ENCODE data around the gene EIF2D.

Gene EIF2D

GRCh38 chr1:206558794-206559671 is 53.2 kb downstream of the EIF2D start:
- Mint-ChIP-seq H3K9me3 (no peaks in the 10 kb centered on the region), H3K27ac (no peak overlapping the region), H3K4me1 (peaks cover 63% of the 10 kb centered on the region), H3K4me3 (peak overlapping the region; percentile 81), H3K36me3 (ENCODE audit: low read depth) (no peaks in the 10 kb centered on the region), H3K27me3 (ENCODE audit: low read depth, poor library complexity) (peaks cover 12% of the 10 kb centered on the region)
- DNase-seq, result no peak
- TF ChIP-seq CTCF (IDR thresholded peaks at IDR 0.05), result no peak

- Mint-ChIP-seq H3K9me3 (no peaks in the 10 kb centered on the region), H3K27ac (no peak overlapping the region), H3K27me3 (ENCODE audit: low read depth, poor library complexity) (peaks cover 17% of the 10 kb centered on the region), H3K36me3 (ENCODE audit: low read depth) (no peaks in the 10 kb centered on the region), H3K4me1 (peaks cover 56% of the 10 kb centered on the region), H3K4me3 (peak overlapping the region; percentile 81)
- no peak for DNase-seq
- no peak for TF ChIP-seq CTCF (IDR thresholded peaks at IDR 0.05)
Observed at GRCh38 chr1:206557636-206558473, 54.4 kb downstream of the EIF2D start.

- Mint-ChIP-seq H3K27me3 (ENCODE audit: low read depth, poor library complexity) (peaks cover 18% of the 10 kb centered on the region), H3K4me1 (peaks cover 55% of the 10 kb centered on the region), H3K9me3 (no peaks in the 10 kb centered on the region), H3K4me3 (peak overlapping the region; percentile 81), H3K36me3 (ENCODE audit: low read depth) (no peaks in the 10 kb centered on the region), H3K27ac (no peak overlapping the region)
- peak; percentile 85 for DNase-seq
- no peak for TF ChIP-seq CTCF (IDR thresholded peaks at IDR 0.05)
Observed at GRCh38 chr1:206556750-206557635, 55.3 kb downstream of the EIF2D start.

- Mint-ChIP-seq H3K36me3 (ENCODE audit: low read depth) (no peaks in the 10 kb centered on the region), H3K9me3 (no peaks in the 10 kb centered on the region), H3K27me3 (ENCODE audit: low read depth, poor library complexity) (peaks cover 21% of the 10 kb centered on the region), H3K4me1 (peaks cover 55% of the 10 kb centered on the region), H3K27ac (no peak overlapping the region), H3K4me3 (peak overlapping the region; percentile 76)
- TF ChIP-seq CTCF (IDR thresholded peaks at IDR 0.05), result no peak
- no peak for DNase-seq
Observed at GRCh38 chr1:206556047-206556749, 56.1 kb downstream of the EIF2D start.

- Mint-ChIP-seq H3K4me1 (peaks cover 50% of the 10 kb centered on the region), H3K36me3 (ENCODE audit: low read depth) (no peaks in the 10 kb centered on the region), H3K9me3 (no peaks in the 10 kb centered on the region), H3K4me3 (no peak overlapping the region), H3K27me3 (ENCODE audit: low read depth, poor library complexity) (peaks cover 25% of the 10 kb centered on the region), H3K27ac (no peak overlapping the region)
- DNase-seq, result peak; percentile 41
- no peak for TF ChIP-seq CTCF (IDR thresholded peaks at IDR 0.05)
Observed at GRCh38 chr1:206555473-206555935, 56.8 kb downstream of the EIF2D start.
